GM21576 (cell line): ENCODE measurements around the gene ADAMTS15.
A peak's percentile ranks its signal among the peaks of the same experiment; 100 is the strongest.
"Not testable (repeated sequence)": the region's sequence is repeated elsewhere in the genome, so short reads cannot be mapped to it uniquely, and the experiment has no call there.

ENCODE experiments used
- ATAC-seq: cut with Tn5 transposase; IDR thresholded peaks from one replicate; pipeline ENCODE4 v1.9.1; 2021; ENCODE audit warnings: mild to moderate bottlenecking, moderate library complexity; ENCODE audit not compliant: unreplicated experiment

The ADAMTS15 gene

GRCh38 chr11:130433357-130433756 lies 15.1 kb upstream of the ADAMTS15 start:
- ATAC-seq = no peak

- ATAC-seq = peak; percentile 86
These were observed 13.8 kb upstream of the ADAMTS15 start for GRCh38 chr11:130434521-130435223.

GRCh38 chr11:130435671-130436070 lies 12.8 kb upstream of the ADAMTS15 start:
- no peak for ATAC-seq

- ATAC-seq = no peak
These were observed 12.3 kb upstream of the ADAMTS15 start for GRCh38 chr11:130436171-130436570.

- no peak for ATAC-seq
These were observed 10.6 kb upstream of the ADAMTS15 start for GRCh38 chr11:130437848-130438247.

GRCh38 chr11:130438401-130439159 lies 9.9 kb upstream of the ADAMTS15 start:
- ATAC-seq = not testable (repeated sequence)

DNA sequence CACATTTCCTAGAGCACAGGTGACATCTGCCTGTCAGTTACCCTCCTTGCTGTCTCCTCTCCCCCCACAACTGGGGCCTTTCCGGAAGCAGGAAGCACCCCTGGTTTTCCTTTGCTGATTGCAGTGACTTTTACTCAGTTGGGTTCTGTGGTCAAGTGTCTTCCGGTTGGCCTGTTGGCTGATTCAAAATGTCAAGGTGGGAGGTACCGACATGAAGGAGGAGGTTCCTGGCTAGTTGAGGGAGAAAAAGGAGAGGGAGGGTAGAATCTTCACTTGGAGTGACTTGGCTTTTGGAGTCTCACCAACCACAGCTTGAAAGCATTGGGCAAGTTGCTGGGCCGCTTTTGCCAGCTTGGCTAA lies 9.3 kb upstream of the ADAMTS15 start:
- no peak for ATAC-seq

GRCh38 chr11:130439876-130440275 lies 8.6 kb upstream of the ADAMTS15 start:
- no peak for ATAC-seq

DNA sequence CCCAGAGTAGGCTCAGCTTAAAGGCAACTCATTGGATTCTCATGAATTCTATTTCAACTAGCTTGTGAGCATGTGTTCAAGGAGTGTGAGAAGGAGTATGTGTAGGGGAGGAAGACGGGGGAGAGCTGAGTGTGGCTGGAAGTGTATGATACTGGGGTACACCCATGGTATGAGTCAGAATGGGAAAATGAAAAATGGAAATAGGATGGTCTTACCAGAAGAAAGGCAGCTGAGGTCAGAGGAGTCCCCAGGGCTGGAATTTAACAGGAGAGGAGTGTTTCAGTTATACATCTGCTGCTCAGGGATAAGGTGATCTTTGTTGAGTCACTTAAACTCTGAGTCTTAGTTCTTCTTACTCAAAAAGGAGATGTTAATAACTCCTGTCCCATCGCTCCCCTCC lies 6.7 kb upstream of the ADAMTS15 start:
- no peak for ATAC-seq

DNA sequence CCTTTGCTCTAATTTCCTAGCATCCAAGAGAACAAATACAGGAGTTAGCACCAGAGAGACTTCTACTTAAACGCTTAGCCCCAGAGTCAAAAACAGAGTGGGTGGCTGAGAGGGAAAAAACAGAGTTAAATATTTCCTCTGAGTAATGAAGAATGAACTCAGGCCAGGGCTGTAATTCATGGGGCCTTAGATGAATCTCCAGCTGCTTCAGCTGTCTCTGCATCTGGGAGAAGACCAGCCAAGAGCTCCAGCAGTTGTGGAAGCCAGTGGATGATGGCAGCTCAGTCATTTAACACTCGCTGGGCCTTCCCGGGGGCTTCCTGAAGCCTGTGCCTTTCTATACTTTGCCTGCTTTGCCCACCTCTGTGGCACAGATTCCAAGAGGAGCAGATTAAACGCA lies 5.7 kb upstream of the ADAMTS15 start:
- no peak for ATAC-seq

- no peak for ATAC-seq
These were observed 2.7 kb upstream of the ADAMTS15 start for GRCh38 chr11:130445788-130446187.

DNA sequence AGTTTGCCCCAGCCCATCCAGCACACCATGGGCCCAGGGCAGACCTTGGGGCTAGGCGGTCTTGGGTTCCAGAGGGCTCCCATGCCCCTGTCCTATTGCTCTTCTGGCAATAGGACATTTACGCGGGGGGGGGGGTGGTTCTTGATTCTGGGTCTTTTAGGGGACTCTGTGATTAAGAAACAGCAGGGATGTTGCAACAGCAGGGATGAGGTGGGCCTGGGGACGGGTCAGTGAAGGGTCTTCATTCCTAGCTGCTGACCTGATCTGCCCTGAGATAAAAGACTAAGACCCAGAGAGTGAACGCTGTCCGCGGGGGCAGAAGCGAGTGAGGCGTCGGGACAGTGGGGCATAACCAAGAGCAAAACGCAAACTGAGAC lies 418 bp upstream of the ADAMTS15 start:
- no peak for ATAC-seq

- no peak for ATAC-seq
These were observed 1.0 kb downstream of the ADAMTS15 start for GRCh38 chr11:130449310-130449990.

GRCh38 chr11:130449996-130450769 lies 1.7 kb downstream of the ADAMTS15 start:
- ATAC-seq = no peak

GRCh38 chr11:130451231-130452019 lies 3.0 kb downstream of the ADAMTS15 start:
- ATAC-seq = no peak

DNA sequence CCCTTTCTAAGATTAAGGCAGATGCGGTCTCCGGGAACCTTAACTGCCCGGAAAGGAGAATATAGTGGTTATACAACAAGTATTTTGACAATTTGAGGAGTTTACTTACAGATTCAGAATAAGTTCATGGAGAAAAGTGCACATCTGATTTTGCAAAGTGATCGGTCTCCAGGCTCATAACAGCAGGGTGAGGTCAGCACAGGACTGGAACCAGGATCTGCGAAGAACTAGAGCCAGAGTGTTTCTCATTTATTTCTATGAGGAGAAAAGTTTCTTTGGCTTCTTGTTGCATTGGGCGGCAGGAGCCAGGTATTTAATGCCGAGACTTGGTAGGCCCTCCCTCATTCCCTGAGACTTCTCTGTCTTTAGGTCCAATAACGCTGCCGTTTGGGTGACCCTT lies 3.7 kb downstream of the ADAMTS15 start:
- no peak for ATAC-seq

DNA sequence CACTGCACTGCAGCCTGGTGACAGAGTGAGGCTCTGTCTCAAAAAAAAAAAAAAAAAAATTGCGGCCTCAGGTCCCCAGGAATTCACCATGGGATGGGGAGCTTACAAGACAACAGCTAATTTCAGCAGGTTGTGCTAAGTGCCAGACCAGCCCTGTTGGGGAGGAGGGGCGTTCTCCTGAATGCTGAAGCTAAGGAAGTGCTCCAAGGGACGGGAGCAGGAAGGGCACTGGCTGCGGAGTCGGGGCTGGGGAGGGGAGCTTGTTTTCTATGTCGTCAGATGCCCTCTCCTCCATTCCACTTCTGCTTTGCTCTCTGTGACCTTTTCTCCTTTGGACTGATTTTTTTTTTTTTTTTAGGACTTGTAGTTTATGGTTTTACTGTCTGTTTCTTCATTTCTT lies 4.5 kb downstream of the ADAMTS15 start:
- ATAC-seq = no peak

GRCh38 chr11:130454491-130455252 lies 6.2 kb downstream of the ADAMTS15 start:
- no peak for ATAC-seq

- ATAC-seq = no peak
These were observed 7.2 kb downstream of the ADAMTS15 start for GRCh38 chr11:130455483-130456127.
